ENCODE measurements around the gene COMP.

Gene COMP

DNA sequence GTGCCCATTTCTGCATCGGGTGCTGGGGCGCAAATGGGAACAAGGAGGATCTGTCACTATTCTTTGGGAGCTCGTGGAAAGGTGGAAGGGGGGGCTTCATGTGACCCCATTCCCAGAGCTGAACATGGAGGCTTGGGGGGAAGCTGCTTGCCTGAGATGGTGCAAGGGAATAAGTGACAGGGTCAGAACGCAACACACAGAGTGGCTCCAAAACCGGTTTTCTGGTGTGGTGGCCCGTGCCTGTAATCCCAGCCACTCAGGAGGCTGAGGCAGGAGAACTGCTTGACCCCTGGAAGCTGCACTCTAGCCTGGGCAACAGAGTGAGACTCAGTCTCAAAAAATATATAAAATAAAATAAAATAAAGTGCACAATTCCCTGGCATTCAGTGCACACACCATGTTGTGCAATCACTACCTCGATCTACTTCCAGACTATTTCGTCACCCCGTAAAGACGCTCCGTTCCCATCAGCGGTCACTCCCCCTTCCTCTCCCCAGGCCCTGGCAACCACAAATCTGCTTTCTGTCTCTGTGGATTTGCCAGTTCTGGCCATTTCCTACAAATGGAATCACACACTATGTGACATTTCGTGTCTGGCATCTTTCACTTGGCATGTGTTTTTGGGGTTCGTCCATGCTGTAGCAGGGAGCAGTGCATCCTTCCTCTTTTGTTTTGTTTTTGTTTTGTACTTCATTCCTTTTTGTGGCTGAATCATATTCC is 18.2 kb upstream of the COMP start:
- ATAC-seq: no peak
- TF ChIP-seq PATZ1 (CRISPR knock-in tag; IDR thresholded peaks at IDR 0.05; ENCODE audit: borderline replicate concordance): no peak

- TF ChIP-seq TOX (CRISPR knock-in tag; IDR thresholded peaks at IDR 0.05; ENCODE audit: borderline replicate concordance) (no peak), TCF4 (CRISPR knock-in tag; IDR thresholded peaks at IDR 0.05; ENCODE audit: borderline replicate concordance) (no peak)
- TF ChIP-seq, protein P1, sequence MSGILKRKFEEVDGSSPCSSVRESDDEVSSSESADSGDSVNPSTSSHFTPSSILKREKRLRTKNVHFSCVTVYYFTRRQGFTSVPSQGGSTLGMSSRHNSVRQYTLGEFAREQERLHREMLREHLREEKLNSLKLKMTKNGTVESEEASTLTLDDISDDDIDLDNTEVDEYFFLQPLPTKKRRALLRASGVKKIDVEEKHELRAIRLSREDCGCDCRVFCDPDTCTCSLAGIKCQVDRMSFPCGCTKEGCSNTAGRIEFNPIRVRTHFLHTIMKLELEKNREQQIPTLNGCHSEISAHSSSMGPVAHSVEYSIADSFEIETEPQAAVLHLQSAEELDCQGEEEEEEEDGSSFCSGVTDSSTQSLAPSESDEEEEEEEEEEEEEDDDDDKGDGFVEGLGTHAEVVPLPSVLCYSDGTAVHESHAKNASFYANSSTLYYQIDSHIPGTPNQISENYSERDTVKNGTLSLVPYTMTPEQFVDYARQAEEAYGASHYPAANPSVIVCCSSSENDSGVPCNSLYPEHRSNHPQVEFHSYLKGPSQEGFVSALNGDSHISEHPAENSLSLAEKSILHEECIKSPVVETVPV (CRISPR knock-in tag; IDR thresholded peaks at IDR 0.05): no peak
- ATAC-seq: no peak
Observed at GRCh38 chr19:18807861-18808331, 16.8 kb upstream of the COMP start.

DNA sequence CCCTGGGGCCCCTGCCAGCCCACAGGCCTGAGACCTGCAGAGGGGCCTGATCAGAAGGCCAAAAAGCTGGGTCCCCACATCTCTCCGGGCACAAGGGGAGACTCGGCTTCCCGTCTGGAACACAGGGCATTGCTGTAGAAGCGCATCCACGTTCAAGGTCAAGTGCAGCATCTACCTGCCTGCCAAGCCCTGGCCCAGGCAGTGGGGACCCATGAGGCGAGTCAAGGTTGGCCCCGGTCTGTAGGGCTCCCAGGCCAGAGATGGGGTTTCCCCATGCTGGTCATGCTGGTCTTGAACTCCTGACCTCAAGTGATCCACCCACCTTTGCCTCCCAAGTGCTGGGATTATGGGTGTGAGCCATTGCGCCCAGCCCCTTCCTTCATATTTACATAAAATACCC is 13.5 kb upstream of the COMP start:
- TF ChIP-seq ZC3H10 (CRISPR knock-in tag; IDR thresholded peaks at IDR 0.05): no peak
- TF ChIP-seq CSDC2 (CRISPR knock-in tag; IDR thresholded peaks at IDR 0.05): no peak
- TF ChIP-seq TCF4 (CRISPR knock-in tag; IDR thresholded peaks at IDR 0.05; ENCODE audit: borderline replicate concordance): no peak
- no peak for TF ChIP-seq ZNF565 (CRISPR knock-in tag; conservative IDR thresholded peaks at IDR 0.05; ENCODE audit: low read depth)
- no peak for TF ChIP-seq ARNTL (CRISPR knock-in tag; IDR thresholded peaks at IDR 0.05; ENCODE audit: borderline replicate concordance, low read depth)
- no peak for TF ChIP-seq ZNF8 (CRISPR knock-in tag; IDR thresholded peaks at IDR 0.05)
- TF ChIP-seq PPARA (CRISPR knock-in tag; IDR thresholded peaks at IDR 0.05; ENCODE audit: borderline replicate concordance): no peak
- no peak for ATAC-seq

- TF ChIP-seq TOX (CRISPR knock-in tag; IDR thresholded peaks at IDR 0.05; ENCODE audit: borderline replicate concordance): no peak
- no peak for TF ChIP-seq ESRRG (CRISPR knock-in tag; IDR thresholded peaks at IDR 0.05)
- TF ChIP-seq ARNTL (CRISPR knock-in tag; IDR thresholded peaks at IDR 0.05; ENCODE audit: borderline replicate concordance, low read depth): no peak
- TF ChIP-seq OSR1 (CRISPR knock-in tag; IDR thresholded peaks at IDR 0.05): no peak
- TF ChIP-seq, protein P2, sequence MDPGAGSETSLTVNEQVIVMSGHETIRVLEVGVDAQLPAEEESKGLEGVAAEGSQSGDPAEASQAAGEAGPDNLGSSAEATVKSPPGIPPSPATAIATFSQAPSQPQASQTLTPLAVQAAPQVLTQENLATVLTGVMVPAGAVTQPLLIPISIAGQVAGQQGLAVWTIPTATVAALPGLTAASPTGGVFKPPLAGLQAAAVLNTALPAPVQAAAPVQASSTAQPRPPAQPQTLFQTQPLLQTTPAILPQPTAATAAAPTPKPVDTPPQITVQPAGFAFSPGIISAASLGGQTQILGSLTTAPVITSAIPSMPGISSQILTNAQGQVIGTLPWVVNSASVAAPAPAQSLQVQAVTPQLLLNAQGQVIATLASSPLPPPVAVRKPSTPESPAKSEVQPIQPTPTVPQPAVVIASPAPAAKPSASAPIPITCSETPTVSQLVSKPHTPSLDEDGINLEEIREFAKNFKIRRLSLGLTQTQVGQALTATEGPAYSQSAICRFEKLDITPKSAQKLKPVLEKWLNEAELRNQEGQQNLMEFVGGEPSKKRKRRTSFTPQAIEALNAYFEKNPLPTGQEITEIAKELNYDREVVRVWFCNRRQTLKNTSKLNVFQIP (CRISPR knock-in tag; IDR thresholded peaks at IDR 0.05; ENCODE audit: borderline replicate concordance, low read depth): no peak
- TF ChIP-seq ZFP3 (CRISPR knock-in tag; IDR thresholded peaks at IDR 0.05): no peak
- TF ChIP-seq ZNF565 (CRISPR knock-in tag; conservative IDR thresholded peaks at IDR 0.05; ENCODE audit: low read depth): no peak
- TF ChIP-seq CSDC2 (CRISPR knock-in tag; IDR thresholded peaks at IDR 0.05): no peak
- TF ChIP-seq, protein P1 (CRISPR knock-in tag; IDR thresholded peaks at IDR 0.05): no peak
- no peak for TF ChIP-seq BACH2 (CRISPR knock-in tag; IDR thresholded peaks at IDR 0.05; ENCODE audit: borderline replicate concordance)
- TF ChIP-seq SNAI2 (CRISPR knock-in tag; IDR thresholded peaks at IDR 0.05): no peak
- TF ChIP-seq ZFP30 (CRISPR knock-in tag; IDR thresholded peaks at IDR 0.05): no peak
- no peak for ATAC-seq
Observed at GRCh38 chr19:18804139-18804601, 13.1 kb upstream of the COMP start.

- no peak for TF ChIP-seq ZFP3 (CRISPR knock-in tag; IDR thresholded peaks at IDR 0.05)
- TF ChIP-seq RARB (CRISPR knock-in tag; IDR thresholded peaks at IDR 0.05): no peak
- ATAC-seq: no peak
Observed at GRCh38 chr19:18803550-18804138, 12.5 kb upstream of the COMP start.

Data from SK-N-SH treated with all-trans-retinoic acid at 6 μM for 48 hours (cell line).